Mammary epithelial cell (primary cell): ENCODE measurements around the gene BMP8A.

Experiments
- EZH2 ChIP-seq: IDR thresholded peaks from 2 replicates; pipeline ENCODE4 v1.6.1; 2012; ENCODE audit warnings: low read length, inconsistent platforms, borderline replicate concordance
- TF ChIP-seq, protein P1 (sequence below), 2 donors: IDR thresholded peaks in 1 of 2; conservative IDR thresholded peaks in 1 of 2; 2 replicates each; pipeline ENCODE4 v1.5.1; 2011 to 2012; ENCODE audit warnings: inconsistent platforms in 2 of 2, low read length in 2 of 2, mild to moderate bottlenecking in 2 of 2, control low read depth in 1 of 2, low read depth in 1 of 2; ENCODE audit not compliant: insufficient read depth in 1 of 2; ENCODE audit errors: extremely low read depth in 1 of 2

- TF ChIP-seq, protein P1, sequence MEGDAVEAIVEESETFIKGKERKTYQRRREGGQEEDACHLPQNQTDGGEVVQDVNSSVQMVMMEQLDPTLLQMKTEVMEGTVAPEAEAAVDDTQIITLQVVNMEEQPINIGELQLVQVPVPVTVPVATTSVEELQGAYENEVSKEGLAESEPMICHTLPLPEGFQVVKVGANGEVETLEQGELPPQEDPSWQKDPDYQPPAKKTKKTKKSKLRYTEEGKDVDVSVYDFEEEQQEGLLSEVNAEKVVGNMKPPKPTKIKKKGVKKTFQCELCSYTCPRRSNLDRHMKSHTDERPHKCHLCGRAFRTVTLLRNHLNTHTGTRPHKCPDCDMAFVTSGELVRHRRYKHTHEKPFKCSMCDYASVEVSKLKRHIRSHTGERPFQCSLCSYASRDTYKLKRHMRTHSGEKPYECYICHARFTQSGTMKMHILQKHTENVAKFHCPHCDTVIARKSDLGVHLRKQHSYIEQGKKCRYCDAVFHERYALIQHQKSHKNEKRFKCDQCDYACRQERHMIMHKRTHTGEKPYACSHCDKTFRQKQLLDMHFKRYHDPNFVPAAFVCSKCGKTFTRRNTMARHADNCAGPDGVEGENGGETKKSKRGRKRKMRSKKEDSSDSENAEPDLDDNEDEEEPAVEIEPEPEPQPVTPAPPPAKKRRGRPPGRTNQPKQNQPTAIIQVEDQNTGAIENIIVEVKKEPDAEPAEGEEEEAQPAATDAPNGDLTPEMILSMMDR (conservative IDR thresholded peaks at IDR 0.05 in 1 of 2, IDR thresholded peaks at IDR 0.05 in 1 of 2; ENCODE audit: extremely low read depth in 1 of 2, insufficient read depth in 1 of 2, low read depth in 1 of 2, low read length in 2 of 2): no peak
- TF ChIP-seq EZH2: no peak
These were observed 13.9 kb downstream of the BMP8A start for GRCh38 chr1:39505289-39505688.
